Mesendoderm (in vitro differentiated cells): ENCODE results near the gene TREH.
"Not testable (repeated sequence)": the region's sequence is repeated elsewhere in the genome, so short reads cannot be mapped to it uniquely, and the experiment has no call there.

Experiments
- DNase-seq: peaks from one replicate; pipeline ENCODE4 v3.0.0; 2013
- H2AK5ac ChIP-seq: 2 replicates; pipeline ENCODE4 v1.6.1; 2013; ENCODE audit warnings: low read length, inconsistent platforms
- H2BK120ac ChIP-seq: 2 replicates; pipeline ENCODE4 v1.6.1; 2013; ENCODE audit warnings: low read depth, mild to moderate bottlenecking, low read length, moderate library complexity, mixed read lengths
- H2BK15ac ChIP-seq: replicated peaks from 2 replicates; pipeline ENCODE4 v1.6.1; 2013; ENCODE audit warnings: low read depth, mild to moderate bottlenecking, moderate library complexity
- H2BK5ac ChIP-seq: 2 replicates; pipeline ENCODE4 v1.6.1; 2013; ENCODE audit warnings: low read length, inconsistent platforms
- H3K18ac ChIP-seq: 2 replicates; pipeline ENCODE4 v1.6.1; 2013; ENCODE audit warnings: mild to moderate bottlenecking, low read length, mixed read lengths
- H3K23ac ChIP-seq: one replicate; pipeline ENCODE4 v1.6.1; 2013; ENCODE audit warnings: low read length
- H3K27ac ChIP-seq: 2 replicates; pipeline ENCODE4 v1.5.1; 2013; ENCODE audit warnings: low read depth, mild to moderate bottlenecking, inconsistent platforms, low read length, moderate library complexity
- H3K27me3 ChIP-seq: 2 replicates; pipeline ENCODE4 v1.6.1; 2013; ENCODE audit warnings: low read length, control low read depth, mild to moderate bottlenecking, inconsistent platforms; ENCODE audit not compliant: insufficient read depth, poor library complexity
- H3K36me3 ChIP-seq: 2 replicates; pipeline ENCODE4 v1.6.1; 2013; ENCODE audit warnings: low read length, inconsistent platforms; ENCODE audit not compliant: control insufficient read depth, insufficient read depth
- H3K4ac ChIP-seq: one replicate; pipeline ENCODE4 v1.6.1; 2013; ENCODE audit warnings: low read depth, mild to moderate bottlenecking, low read length, moderate library complexity
- H3K4me1 ChIP-seq: 2 replicates; pipeline ENCODE4 v1.6.1; 2013; ENCODE audit warnings: low read depth, low read length, inconsistent platforms; ENCODE audit not compliant: control insufficient read depth
- H3K4me2 ChIP-seq: 2 replicates; pipeline ENCODE4 v1.6.1; 2013; ENCODE audit warnings: low read length
- H3K4me3 ChIP-seq: 2 replicates; pipeline ENCODE4 v1.5.1; 2013; ENCODE audit warnings: mild to moderate bottlenecking, low read length
- H3K56ac ChIP-seq: one replicate; pipeline ENCODE4 v1.6.1; 2013; ENCODE audit warnings: low read length
- H3K79me1 ChIP-seq: 2 replicates; pipeline ENCODE4 v1.6.1; 2013; ENCODE audit warnings: low read length, inconsistent platforms
- H3K79me2 ChIP-seq: 2 replicates; pipeline ENCODE4 v1.6.1; 2013; ENCODE audit warnings: mild to moderate bottlenecking, low read length; ENCODE audit not compliant: control insufficient read depth, insufficient read depth
- H3K9ac ChIP-seq: 2 replicates; pipeline ENCODE4 v1.6.1; 2013; ENCODE audit warnings: low read length, inconsistent platforms
- H4K5ac ChIP-seq: one replicate; pipeline ENCODE4 v1.6.1; 2013; ENCODE audit warnings: low read length
- H4K8ac ChIP-seq: one replicate; pipeline ENCODE4 v1.6.1; 2013; ENCODE audit warnings: low read depth, mild to moderate bottlenecking, control low read depth, low read length, moderate library complexity
- WGBS: extraction: QIAGEN DNeasy Blood & Tissue Kit; methylation state at CpG from one replicate; pipeline ENCODE4 v1.1.7; 2013; ENCODE audit warnings: low lambda C conversion rate, missing lambda C conversion rate; ENCODE audit not compliant: insufficient coverage; ENCODE audit errors: extremely low coverage; 5-methylcytosine and 5-hydroxymethylcytosine counted together

Gene TREH

GRCh38 chr11:118720740-118721139 is 41.3 kb upstream of the TREH start:
- H2BK120ac ChIP-seq, H3K56ac ChIP-seq, H4K8ac ChIP-seq, H3K4ac ChIP-seq, H2BK5ac ChIP-seq, H3K4me1 ChIP-seq, H3K79me2 ChIP-seq, H4K5ac ChIP-seq, H3K4me2 ChIP-seq, H3K4me3 ChIP-seq, H3K18ac ChIP-seq, H3K27me3 ChIP-seq, DNase-seq, H2BK15ac ChIP-seq, H3K36me3 ChIP-seq, H3K27ac ChIP-seq, H3K23ac ChIP-seq, H3K9ac ChIP-seq, H2AK5ac ChIP-seq, H3K79me1 ChIP-seq: not testable (repeated sequence)
- WGBS = no CpG with 5 or more reads among the region's 9 CpGs

- WGBS = no CpG with 5 or more reads among the region's 13 CpGs
- H3K79me1 ChIP-seq, H4K5ac ChIP-seq: not testable (repeated sequence)
Measured at GRCh38 chr11:118720078-118720477, 40.6 kb upstream of the TREH start.

GRCh38 chr11:118718562-118718961 is 39.1 kb upstream of the TREH start:
- not testable (repeated sequence) for H3K23ac ChIP-seq, H3K4me1 ChIP-seq, H3K4me2 ChIP-seq, H2AK5ac ChIP-seq, H3K79me1 ChIP-seq, H3K27me3 ChIP-seq, H4K8ac ChIP-seq, H4K5ac ChIP-seq, DNase-seq, H2BK120ac ChIP-seq, H3K36me3 ChIP-seq, H3K4me3 ChIP-seq, H3K56ac ChIP-seq, H3K9ac ChIP-seq, H3K27ac ChIP-seq, H2BK15ac ChIP-seq, H3K79me2 ChIP-seq, H3K4ac ChIP-seq, H2BK5ac ChIP-seq
- H3K18ac ChIP-seq = peak overlapping the region; percentile 51
- WGBS = no CpG with 5 or more reads among the region's 7 CpGs

More at GRCh38 chr11:118720078-118720477, 40.6 kb upstream of the TREH start:
- H3K4me3 ChIP-seq, H3K27ac ChIP-seq, H3K36me3 ChIP-seq, H2AK5ac ChIP-seq, H2BK15ac ChIP-seq, H2BK120ac ChIP-seq, H4K8ac ChIP-seq, H3K4me1 ChIP-seq, H3K79me2 ChIP-seq, H3K4ac ChIP-seq, H3K4me2 ChIP-seq, H3K23ac ChIP-seq, H2BK5ac ChIP-seq, H3K27me3 ChIP-seq, H3K18ac ChIP-seq: not testable (repeated sequence)
- peak; percentile 45 for DNase-seq
- Histone ChIP-seq H3K56ac (peak overlapping the region; percentile 76), H3K9ac (peak overlapping the region; percentile 50)

GRCh38 chr11:118717733-118718132 is 38.3 kb upstream of the TREH start:
- not testable (repeated sequence) for H3K4me3 ChIP-seq, H4K8ac ChIP-seq, H3K79me2 ChIP-seq, H3K18ac ChIP-seq, H3K56ac ChIP-seq, DNase-seq, H2BK15ac ChIP-seq, H3K27ac ChIP-seq, H4K5ac ChIP-seq, H3K4ac ChIP-seq, H2BK120ac ChIP-seq, H3K4me1 ChIP-seq, H3K36me3 ChIP-seq, H3K23ac ChIP-seq, H2AK5ac ChIP-seq, H3K4me2 ChIP-seq, H3K9ac ChIP-seq, H3K79me1 ChIP-seq, H3K27me3 ChIP-seq, H2BK5ac ChIP-seq
- WGBS = no CpG with 5 or more reads among the region's 4 CpGs

- H3K9ac ChIP-seq, H3K27me3 ChIP-seq, H3K4me3 ChIP-seq, H3K4ac ChIP-seq, H2BK5ac ChIP-seq, H3K79me2 ChIP-seq, H3K56ac ChIP-seq, H4K5ac ChIP-seq, H2AK5ac ChIP-seq, H4K8ac ChIP-seq, H3K4me1 ChIP-seq, H3K23ac ChIP-seq, H3K18ac ChIP-seq, H3K36me3 ChIP-seq, H3K27ac ChIP-seq, H3K4me2 ChIP-seq, H3K79me1 ChIP-seq, H2BK15ac ChIP-seq, H2BK120ac ChIP-seq: not testable (repeated sequence)
- WGBS = no CpG with 5 or more reads among the region's 6 CpGs
- DNase-seq = peak; percentile 61
Measured at GRCh38 chr11:118717221-118717620, 37.8 kb upstream of the TREH start.

GRCh38 chr11:118715837-118716260 is 36.4 kb upstream of the TREH start:
- H3K4ac ChIP-seq = peak overlapping the region; percentile 87
- H3K23ac ChIP-seq = no peak overlapping the region
- no peak overlapping the region for H2AK5ac ChIP-seq
- no peak overlapping the region for H3K9ac ChIP-seq
- H3K79me1 ChIP-seq = no peaks in the 10 kb centered on the region
- peak overlapping the region; percentile 85 for H3K18ac ChIP-seq
- H3K4me1 ChIP-seq = peaks cover 5% of the 10 kb centered on the region
- no peak overlapping the region for H4K5ac ChIP-seq
- peak overlapping the region; percentile 96 for H3K27ac ChIP-seq
- H3K56ac ChIP-seq = no peak overlapping the region
- H2BK120ac ChIP-seq = no peak overlapping the region
- no peaks in the 10 kb centered on the region for H3K27me3 ChIP-seq
- H3K36me3 ChIP-seq = no peaks in the 10 kb centered on the region
- no CpG with 5 or more reads among the region's 4 CpGs for WGBS
- no peak overlapping the region for H3K4me2 ChIP-seq
- no peak overlapping the region for H4K8ac ChIP-seq
- peak; percentile 98 for DNase-seq
- no peaks in the 10 kb centered on the region for H3K79me2 ChIP-seq
- no peak overlapping the region for H3K4me3 ChIP-seq
- H2BK5ac ChIP-seq = peak overlapping the region; percentile 99
- H2BK15ac ChIP-seq = no peak overlapping the region
